ENCODE measurements around the gene HLA-DOA. TPM values are rescaled to one million over a fixed set of nuclear protein-coding genes. Genes with fewer than 3 reads are reported as not detected.

The HLA-DOA gene
- total and polyA plus RNA-seq, 4 donors, result 0.69 to 3.0 (median 1.6) TPM

- no peak for TF ChIP-seq REST (IDR thresholded peaks at IDR 0.05)
- TF ChIP-seq RAD21 (IDR thresholded peaks at IDR 0.05), result no peak
- TF ChIP-seq ATF3 (IDR thresholded peaks at IDR 0.05), result no peak
- TF ChIP-seq MAX (IDR thresholded peaks at IDR 0.05), result no peak
- no peak for TF ChIP-seq JUND (IDR thresholded peaks at IDR 0.05)
- no peak for TF ChIP-seq EGR1 (IDR thresholded peaks at IDR 0.05; ENCODE audit: low read depth in 2 of 2)
- TF ChIP-seq ZBTB33 (IDR thresholded peaks at IDR 0.05), result no peak
- TF ChIP-seq HNF4G (IDR thresholded peaks at IDR 0.05), result no peak
- no peak for TF ChIP-seq HNF4A (conservative IDR thresholded peaks at IDR 0.05)
- no peak for TF ChIP-seq SP1 (IDR thresholded peaks at IDR 0.05)
- TF ChIP-seq GABPA (IDR thresholded peaks at IDR 0.05 in 1 of 2, conservative IDR thresholded peaks at IDR 0.05 in 1 of 2), result no peak
- TF ChIP-seq FOXA2 (IDR thresholded peaks at IDR 0.05), result no peak
- no peak for TF ChIP-seq NR2F2 (IDR thresholded peaks at IDR 0.05)
- no peak for TF ChIP-seq CTCF (IDR thresholded peaks at IDR 0.05; ENCODE audit: low read depth, low read length, missing input control)
- TF ChIP-seq YY1 (IDR thresholded peaks at IDR 0.05), result no peak
- no peak for TF ChIP-seq RXRA (IDR thresholded peaks at IDR 0.05)
- no peak for TF ChIP-seq FOXA1 (IDR thresholded peaks at IDR 0.05)
- TF ChIP-seq TAF1 (conservative IDR thresholded peaks at IDR 0.05), result no peak
- Histone ChIP-seq H3K36me3 (ENCODE audit: control insufficient read depth in 4 of 4, insufficient read depth in 3 of 4, low read depth in 1 of 4, low read length in 3 of 4) (peaks cover 28 to 74% (median 66%) of the 10 kb centered on the region in 4 donors), H3K27ac (ENCODE audit: low read depth in 1 of 2, low read length in 2 of 2) (peak overlapping the region in 1 of 2 donors; percentile 7), H3K4me3 (ENCODE audit: low read depth in 1 of 3, low read length in 3 of 3) (peak overlapping the region in 1 of 3 donors; percentile 6), H3K4me1 (ENCODE audit: control insufficient read depth in 4 of 4, insufficient read depth in 4 of 4, low read length in 3 of 4) (peaks cover 1 to 55% (median 47%) of the 10 kb centered on the region in 4 donors), H3K27me3 (ENCODE audit: control insufficient read depth in 4 of 4, insufficient read depth in 4 of 4, low read length in 3 of 4) (no peaks in the 10 kb centered on the region), H3K9me3 (ENCODE audit: control insufficient read depth in 4 of 4, low read length in 3 of 4) (no peaks in the 10 kb centered on the region), H3K9ac (ENCODE audit: low read depth in 1 of 2, low read length in 2 of 2) (no peak overlapping the region)
- DNase-seq (ENCODE audit: low spot score), result no peak
- 57% methylated on average over 10 of the region's 10 CpGs for WGBS
Observed at GRCh38 chr6:32977272-32977952, 32.0 kb downstream of the HLA-DOA start.

Data from liver (tissue), 9 donors.